GM12872 (cell line): ENCODE data around the gene IHH.

Source experiments
- TF ChIP-seq, protein P1 (sequence below): IDR thresholded peaks from 3 replicates; pipeline ENCODE4 v1.5.1; 2011; ENCODE audit warnings: low read depth, mild to moderate bottlenecking, low read length, moderate library complexity; ENCODE audit not compliant: insufficient read depth

Gene IHH

DNA sequence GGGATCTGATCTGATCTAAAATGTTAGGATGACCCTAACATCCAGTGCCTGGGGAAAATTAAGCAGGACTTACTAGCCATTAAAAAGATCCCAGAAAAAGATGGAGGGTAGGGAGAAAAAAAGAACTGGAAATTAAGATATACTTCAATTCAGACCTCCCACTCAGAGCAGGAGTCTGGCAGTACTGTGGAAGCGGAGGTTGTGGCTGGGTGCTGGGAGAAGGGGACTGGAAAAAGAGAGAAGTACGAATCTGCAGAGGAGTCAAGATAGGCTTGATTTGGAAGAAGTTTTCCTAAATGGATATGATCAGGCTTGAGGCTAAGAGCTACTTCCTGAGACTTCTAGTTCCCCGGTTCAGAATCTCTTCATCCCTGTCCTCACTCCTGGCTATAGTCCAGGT is 33.5 kb upstream of the IHH start:
- TF ChIP-seq, protein P1, sequence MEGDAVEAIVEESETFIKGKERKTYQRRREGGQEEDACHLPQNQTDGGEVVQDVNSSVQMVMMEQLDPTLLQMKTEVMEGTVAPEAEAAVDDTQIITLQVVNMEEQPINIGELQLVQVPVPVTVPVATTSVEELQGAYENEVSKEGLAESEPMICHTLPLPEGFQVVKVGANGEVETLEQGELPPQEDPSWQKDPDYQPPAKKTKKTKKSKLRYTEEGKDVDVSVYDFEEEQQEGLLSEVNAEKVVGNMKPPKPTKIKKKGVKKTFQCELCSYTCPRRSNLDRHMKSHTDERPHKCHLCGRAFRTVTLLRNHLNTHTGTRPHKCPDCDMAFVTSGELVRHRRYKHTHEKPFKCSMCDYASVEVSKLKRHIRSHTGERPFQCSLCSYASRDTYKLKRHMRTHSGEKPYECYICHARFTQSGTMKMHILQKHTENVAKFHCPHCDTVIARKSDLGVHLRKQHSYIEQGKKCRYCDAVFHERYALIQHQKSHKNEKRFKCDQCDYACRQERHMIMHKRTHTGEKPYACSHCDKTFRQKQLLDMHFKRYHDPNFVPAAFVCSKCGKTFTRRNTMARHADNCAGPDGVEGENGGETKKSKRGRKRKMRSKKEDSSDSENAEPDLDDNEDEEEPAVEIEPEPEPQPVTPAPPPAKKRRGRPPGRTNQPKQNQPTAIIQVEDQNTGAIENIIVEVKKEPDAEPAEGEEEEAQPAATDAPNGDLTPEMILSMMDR = no peak

DNA sequence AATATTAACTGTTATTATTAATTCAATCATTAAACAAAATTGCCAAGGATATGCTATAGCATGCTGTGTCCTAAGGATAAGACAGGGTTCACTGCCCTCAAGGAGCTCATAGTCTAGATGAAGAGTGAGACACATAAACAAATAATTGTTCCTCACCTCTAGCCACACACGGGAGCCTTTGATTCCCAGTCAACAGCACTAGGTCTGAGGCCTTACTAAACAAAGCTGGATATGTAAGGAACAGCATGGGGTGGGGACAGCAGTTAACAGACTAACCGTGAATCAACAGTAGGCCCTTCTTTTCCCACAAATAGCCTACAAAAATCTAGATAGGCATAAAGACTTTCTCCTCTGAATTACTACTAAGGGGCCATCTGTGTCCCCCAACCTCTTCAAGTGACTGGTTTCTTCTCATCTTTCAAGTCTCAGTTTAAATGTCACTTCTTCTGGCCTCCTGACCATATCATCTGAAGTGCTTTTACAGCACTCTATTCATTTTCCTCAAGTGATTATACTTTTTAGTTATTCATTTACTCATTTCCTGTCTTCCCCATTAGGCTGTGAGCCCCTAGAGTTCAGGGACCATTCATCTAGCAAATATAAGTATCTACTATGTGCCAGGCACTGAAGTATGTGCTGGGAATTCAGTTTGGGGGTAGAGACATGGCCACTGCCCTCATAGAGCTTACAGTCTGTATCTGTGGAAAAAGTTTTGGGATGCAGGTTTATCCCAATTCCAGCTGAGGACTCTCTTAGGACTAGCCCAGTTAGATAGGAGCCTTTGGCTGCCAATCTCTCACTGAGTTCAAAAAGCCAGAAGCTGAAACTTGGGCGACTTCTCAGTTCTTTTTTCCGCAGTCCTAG is 29.9 kb upstream of the IHH start:
- TF ChIP-seq, protein P1 = no peak

DNA sequence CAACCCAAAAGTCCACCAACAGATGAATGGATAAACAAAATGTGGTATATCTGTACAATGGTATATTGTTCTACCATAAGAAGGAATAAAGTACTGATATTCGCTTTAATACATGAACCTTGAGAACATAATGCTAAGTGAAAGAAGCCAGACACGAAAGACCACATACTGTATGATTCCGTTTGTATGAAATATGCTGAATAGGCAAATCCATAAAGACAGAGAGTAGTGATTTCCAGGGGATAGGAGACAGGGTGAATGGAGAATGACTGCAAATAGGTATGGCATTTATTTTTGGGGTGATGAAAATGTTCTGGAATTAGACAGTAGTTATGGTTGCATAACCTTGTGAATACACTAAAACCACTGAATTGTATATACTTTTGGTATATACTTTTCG is 28.6 kb upstream of the IHH start:
- TF ChIP-seq, protein P1 = no peak

DNA sequence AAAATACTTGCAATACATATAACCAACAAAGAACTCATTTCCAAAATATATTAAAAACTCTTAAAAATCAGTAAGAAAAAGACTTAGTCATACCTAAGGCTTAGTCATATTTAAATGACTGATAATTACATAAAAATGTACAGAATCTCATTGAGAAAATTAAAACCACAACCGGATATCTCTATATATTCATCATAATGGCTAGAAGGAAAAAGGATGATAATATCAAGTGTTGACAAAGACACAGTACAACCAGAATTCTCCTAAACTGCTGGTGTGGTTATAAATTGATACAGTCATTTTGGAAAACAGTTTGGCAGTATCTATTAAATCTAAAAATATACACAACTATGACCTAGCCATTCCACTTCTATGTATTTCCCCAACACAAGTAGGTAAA is 27.1 kb upstream of the IHH start:
- TF ChIP-seq, protein P1 = no peak

DNA sequence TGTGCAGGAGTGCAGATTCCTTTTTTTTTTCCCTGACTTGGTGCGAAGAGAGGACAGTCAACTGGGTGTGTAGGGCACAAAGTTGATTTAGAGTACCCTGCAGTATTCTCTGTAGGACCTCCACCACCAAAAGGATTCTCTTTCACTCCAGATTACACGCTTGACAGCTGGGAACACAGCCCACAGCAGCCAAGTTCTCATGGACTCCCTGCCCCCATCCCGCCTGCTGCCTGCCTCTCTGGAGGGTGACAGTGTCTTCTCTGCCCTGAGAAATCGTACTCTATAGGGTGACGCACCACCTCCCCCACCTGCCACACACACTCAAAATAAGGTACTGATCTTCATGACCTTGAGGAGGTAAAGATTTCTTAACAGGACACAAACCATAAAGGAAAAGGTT is 26.6 kb upstream of the IHH start:
- TF ChIP-seq, protein P1 = no peak

DNA sequence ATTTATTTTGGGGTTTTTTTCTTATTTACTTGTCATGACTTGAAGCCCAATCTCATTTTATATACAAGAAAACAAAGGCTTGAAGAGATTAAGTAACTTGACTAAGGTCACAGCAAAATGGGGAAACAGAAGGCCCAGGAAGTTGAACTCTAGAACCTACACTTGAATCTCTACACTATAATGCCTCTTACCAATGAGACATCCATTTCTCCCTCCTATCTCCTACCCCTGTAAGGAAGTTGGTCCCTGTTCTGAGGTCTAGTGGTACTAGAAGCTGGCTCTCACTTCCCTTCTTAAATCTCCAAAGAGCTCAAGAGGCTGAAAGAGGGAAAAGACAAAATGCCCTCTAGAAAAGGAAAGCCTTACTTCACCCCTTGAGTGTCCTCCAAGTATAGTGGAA is 25.5 kb upstream of the IHH start:
- TF ChIP-seq, protein P1 = no peak

DNA sequence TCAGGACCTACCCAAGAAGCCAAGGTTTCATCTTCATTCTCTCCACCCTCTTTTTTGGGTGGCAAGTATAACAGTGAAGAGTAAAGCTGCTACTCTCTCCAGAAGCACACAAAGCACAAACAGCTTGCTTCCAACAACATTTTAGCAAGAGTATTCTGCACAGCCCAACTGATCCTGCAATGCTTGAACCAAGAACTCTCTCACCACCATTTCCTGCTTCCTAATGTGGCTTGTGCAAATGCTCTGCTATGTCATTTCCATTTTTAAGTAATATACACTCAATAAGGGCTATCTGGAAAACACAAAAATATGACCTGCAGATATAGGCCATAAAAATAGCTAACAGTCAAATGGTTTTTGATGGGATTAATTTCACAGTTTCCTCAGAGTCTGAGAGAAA is 24.1 kb upstream of the IHH start:
- TF ChIP-seq, protein P1 = no peak
